A549 (cell line): ENCODE measurements around the gene TAAR9. TPM values are rescaled to one million over a fixed set of nuclear protein-coding genes. Genes with fewer than 3 reads are reported as not detected.

ENCODE experiments used
- ATAC-seq, 2 experiments: fragments of 200-7000 bp in 1 of 2; fragments of >200 bp in 1 of 2; cut with Nextera tagmentation in 1 of 2; cut with Tn5 transposase in 1 of 2; 3 replicates each; pipeline versions ENCODE4 v1.8.0 to v1.9.1; 2018 to 2020; ENCODE audit warnings: mild to moderate bottlenecking in 1 of 2, moderate library complexity in 1 of 2
- CTCF ChIA-PET: fragments of 300-600 bp; sonication (Branson Sonifier 250); formaldehyde crosslinking; extraction: SDS; loops from one replicate; lab custom pipeline; 2021; ENCODE audit warnings: antibody characterized with exemption, inconsistent platforms; lab: Yijun Ruan, JAX
- POLR2A ChIA-PET: fragments of 350-600 bp; formaldehyde crosslinking; extraction: SDS; loops from one replicate; lab custom pipeline; 2021; ENCODE audit warnings: antibody characterized with exemption, inconsistent platforms; lab: Yijun Ruan, JAX
- DNase-seq, 2 experiments: peaks; one replicate each; pipeline versions ENCODE4 v3.0.0 to v3.0.0-alpha.2; 2011 to 2016; ENCODE audit warnings: low read depth in 1 of 2, low spot score in 1 of 2
- FAIRE-seq: peaks from 2 replicates; lab custom pipeline; 2011; peaks lifted over from hg19 to GRCh38; lab: Jason Lieb, UNC
- H3K27ac ChIP-seq, 2 experiments: fragments of >200 bp; sonication (Bioruptor Twin); formaldehyde crosslinking; 3 replicates each; pipeline ENCODE4 v1.5.1; 2016 to 2017
- H3K4me1 ChIP-seq: fragments of >200 bp; sonication (Bioruptor Twin); formaldehyde crosslinking; 3 replicates; pipeline ENCODE4 v1.6.1; 2016
- H3K4me2 ChIP-seq: fragments of >200 bp; sonication (Bioruptor Twin); formaldehyde crosslinking; 3 replicates; pipeline ENCODE4 v1.6.1; 2016
- H3K4me3 ChIP-seq: fragments of >200 bp; sonication (Bioruptor Twin); formaldehyde crosslinking; 3 replicates; pipeline ENCODE4 v1.5.1; 2016
- H3K9me3 ChIP-seq: fragments of >200 bp; sonication (Bioruptor Twin); formaldehyde crosslinking; 3 replicates; pipeline ENCODE4 v1.6.1; 2016
- BHLHE40 ChIP-seq: IDR thresholded peaks from 2 replicates; pipeline ENCODE4 v1.6.1; 2012; ENCODE audit warnings: low read depth, low read length, inconsistent platforms
- CBX2 ChIP-seq: fragments of 200-600 bp; sonication (generic); IDR thresholded peaks from 2 replicates; pipeline ENCODE4 v1.6.1; 2016; ENCODE audit warnings: low read depth, mild to moderate bottlenecking, borderline replicate concordance
- CBX8 ChIP-seq: fragments of 200-600 bp; sonication (generic); IDR thresholded peaks from 2 replicates; pipeline ENCODE4 v1.6.1; 2016
- CHD4 ChIP-seq: fragments of 200-600 bp; sonication (generic); IDR thresholded peaks from 2 replicates; pipeline ENCODE4 v1.6.1; 2016; ENCODE audit warnings: antibody characterized with exemption, mild to moderate bottlenecking, borderline replicate concordance
- CTCF ChIP-seq: fragments of >200 bp; sonication (Bioruptor Twin); formaldehyde crosslinking; IDR thresholded peaks from 3 replicates; pipeline ENCODE4 v1.5.1; 2016
- ESRRA ChIP-seq: fragments of 150-350 bp; IDR thresholded peaks from 2 replicates; pipeline ENCODE4 v1.6.1; 2014; ENCODE audit warnings: mild to moderate bottlenecking, low read length, borderline replicate concordance
- FOSB ChIP-seq: fragments of 250-450 bp; sonication (Bioruptor Pico); IDR thresholded peaks from 2 replicates; pipeline ENCODE4 v1.5.0; 2020; ENCODE audit warnings: mild to moderate bottlenecking, moderate library complexity
- GATA3 ChIP-seq: IDR thresholded peaks from 2 replicates; pipeline ENCODE4 v1.6.1; 2012; ENCODE audit warnings: borderline replicate concordance
- HDAC2 ChIP-seq: fragments of 200-600 bp; sonication (generic); IDR thresholded peaks from 2 replicates; pipeline ENCODE4 v1.6.1; 2016
- HOXB13 ChIP-seq: fragments of 250-450 bp; sonication (Bioruptor Pico); IDR thresholded peaks from 2 replicates; pipeline ENCODE4 v1.5.0; 2020; ENCODE audit warnings: low read depth, mild to moderate bottlenecking, moderate library complexity
- HOXB5 ChIP-seq: fragments of 250-450 bp; sonication (Bioruptor Pico); IDR thresholded peaks from 2 replicates; pipeline ENCODE4 v1.5.0; 2020; ENCODE audit warnings: mild to moderate bottlenecking, moderate library complexity
- JUNB ChIP-seq: fragments of >200 bp; sonication (Bioruptor Twin); formaldehyde crosslinking; IDR thresholded peaks from 2 replicates; pipeline ENCODE4 v1.6.1; 2016
- KDM1A ChIP-seq: fragments of 200-600 bp; sonication (generic); IDR thresholded peaks from 2 replicates; pipeline ENCODE4 v1.6.1; 2016; ENCODE audit warnings: low read depth, mild to moderate bottlenecking
- MAFK ChIP-seq: fragments of 450-650 bp; IDR thresholded peaks from 2 replicates; pipeline ENCODE4 v1.6.1; 2014; ENCODE audit not compliant: partially characterized antibody
- NPAS2 ChIP-seq: fragments of 250-450 bp; sonication (Bioruptor Pico); IDR thresholded peaks from 2 replicates; pipeline ENCODE4 v1.8.0; 2022; ENCODE audit warnings: mild to moderate bottlenecking, moderate library complexity, borderline replicate concordance
- NR3C1 ChIP-seq: fragments of >200 bp; sonication (Bioruptor Twin); formaldehyde crosslinking; IDR thresholded peaks from 3 replicates; pipeline ENCODE4 v1.6.1; 2017
- POLR2AphosphoS2 ChIP-seq: conservative IDR thresholded peaks from 2 replicates; pipeline ENCODE4 v1.6.1; 2012; ENCODE audit warnings: low read length, improper control_type of control experiment, inconsistent platforms
- SMC3 ChIP-seq: fragments of >200 bp; sonication (Bioruptor Twin); formaldehyde crosslinking; IDR thresholded peaks from 3 replicates; pipeline ENCODE4 v1.6.1; 2018; ENCODE audit warnings: inconsistent platforms
- TFCP2L1 ChIP-seq: fragments of 250-450 bp; sonication (Bioruptor Pico); IDR thresholded peaks from 2 replicates; pipeline ENCODE4 v1.5.0; 2021; ENCODE audit warnings: mild to moderate bottlenecking
- TP53 ChIP-seq: fragments of 250-450 bp; sonication (Bioruptor Pico); IDR thresholded peaks from 2 replicates; pipeline ENCODE4 v1.5.0; 2021; ENCODE audit warnings: mild to moderate bottlenecking, moderate library complexity
- USF2 ChIP-seq: fragments of 450-650 bp; IDR thresholded peaks from 2 replicates; pipeline ENCODE4 v1.6.1; 2014; ENCODE audit warnings: antibody characterized with exemption
- ZC3H11A ChIP-seq: fragments of 450-650 bp; IDR thresholded peaks from 2 replicates; pipeline ENCODE4 v1.6.1; 2014; ENCODE audit warnings: antibody characterized with exemption, mild to moderate bottlenecking
- ZFP36 ChIP-seq: fragments of 450-650 bp; IDR thresholded peaks from 2 replicates; pipeline ENCODE4 v1.6.1; 2014; ENCODE audit warnings: borderline replicate concordance; ENCODE audit not compliant: partially characterized antibody
- ZNF302 ChIP-seq: fragments of 250-450 bp; sonication (Bioruptor Pico); IDR thresholded peaks from 2 replicates; pipeline ENCODE4 v1.9.0; 2021; ENCODE audit warnings: inconsistent platforms, mild to moderate bottlenecking, moderate library complexity
- ZSCAN20 ChIP-seq: fragments of 250-450 bp; sonication (Bioruptor Pico); IDR thresholded peaks from 2 replicates; pipeline ENCODE4 v1.8.0; 2022; ENCODE audit warnings: mild to moderate bottlenecking, moderate library complexity
- WGBS: methylation state at CpG from one replicate; pipeline ENCODE4 v1.1.6; 2017; ENCODE audit errors: missing lambda C conversion rate; 5-methylcytosine and 5-hydroxymethylcytosine counted together
- polyA plus RNA-seq, 4 experiments: library from polyadenylated mRNA; depleted of rRNA in 3 of 4; stranded (reverse); fragments of >200 nt; fragmentation: RNase III in 1 of 4; extraction: RNeasy Plus Mini Kit Qiagen cat#74134 plus additional on column Dnase treatment in 1 of 4; gene quantifications; 2 replicates in 3 of 4; 3 replicates in 1 of 4; pipeline ENCODE4 v1.2.3, GENCODE V29; 2011 to 2017
- TF ChIP-seq, protein P1 (sequence below): fragments of >200 bp; sonication (Bioruptor Twin); formaldehyde crosslinking; IDR thresholded peaks from 3 replicates; pipeline ENCODE4 v1.6.1; 2016
- TF ChIP-seq, protein P2 (sequence below): fragments of 200-600 bp; sonication (generic); IDR thresholded peaks from 2 replicates; pipeline ENCODE4 v1.6.1; 2016; ENCODE audit warnings: antibody characterized with exemption, mild to moderate bottlenecking, moderate library complexity

The TAAR9 gene
- polyA plus RNA-seq, 2 of the 4 experiments (the other 2 are of a cell fraction) = not detected

- FAIRE-seq (no peak), DNase-seq (no peak), ATAC-seq (no peak)
- WGBS = 100% methylated on average over 1 of the region's 1 CpG
- Histone ChIP-seq H3K4me1 (no peaks in the 10 kb centered on the region), H3K9me3 (no peaks in the 10 kb centered on the region), H3K4me3 (no peak overlapping the region), H3K4me2 (no peak overlapping the region), H3K27ac (no peak overlapping the region)
- no peak for TF ChIP-seq BHLHE40
- no peak for TF ChIP-seq KDM1A
- TF ChIP-seq POLR2AphosphoS2 = no peak
- TF ChIP-seq ESRRA = no peak
- TF ChIP-seq ZNF302 (CRISPR knock-in tag) = no peak
- TF ChIP-seq, protein P1, sequence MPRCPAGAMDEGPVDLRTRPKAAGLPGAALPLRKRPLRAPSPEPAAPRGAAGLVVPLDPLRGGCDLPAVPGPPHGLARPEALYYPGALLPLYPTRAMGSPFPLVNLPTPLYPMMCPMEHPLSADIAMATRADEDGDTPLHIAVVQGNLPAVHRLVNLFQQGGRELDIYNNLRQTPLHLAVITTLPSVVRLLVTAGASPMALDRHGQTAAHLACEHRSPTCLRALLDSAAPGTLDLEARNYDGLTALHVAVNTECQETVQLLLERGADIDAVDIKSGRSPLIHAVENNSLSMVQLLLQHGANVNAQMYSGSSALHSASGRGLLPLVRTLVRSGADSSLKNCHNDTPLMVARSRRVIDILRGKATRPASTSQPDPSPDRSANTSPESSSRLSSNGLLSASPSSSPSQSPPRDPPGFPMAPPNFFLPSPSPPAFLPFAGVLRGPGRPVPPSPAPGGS = no peak
- POLR2A ChIA-PET = no interaction called here
- CTCF ChIA-PET = no interaction called here
Measured at GRCh38 chr6:132505158-132505557, 32.9 kb upstream of the TAAR9 start.

DNA sequence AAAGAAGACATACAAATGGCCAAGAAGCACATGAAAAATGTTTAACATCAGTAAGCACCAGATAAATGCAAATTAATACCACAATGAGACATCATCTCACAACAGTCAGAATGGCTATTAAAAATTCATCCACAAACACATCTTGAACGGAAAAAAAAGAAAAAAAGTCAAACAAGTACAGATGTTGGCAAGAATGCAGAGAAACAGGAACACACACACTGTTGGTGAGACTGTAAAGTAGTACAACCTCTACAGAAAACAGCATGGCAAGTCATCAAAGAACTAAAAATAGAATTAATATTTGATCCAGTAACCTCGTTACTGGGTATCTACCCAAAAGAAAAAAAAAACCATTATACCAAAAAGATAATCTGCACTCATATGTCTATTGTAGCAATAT, 31.6 kb upstream of the TAAR9 start:
- DNase-seq = no peak
- no peak for FAIRE-seq
- CTCF ChIA-PET = no interaction called here
- POLR2A ChIA-PET = no interaction called here
- ATAC-seq = no peak
- TF ChIP-seq JUNB (no peak), ZC3H11A (no peak), HDAC2 (no peak), TP53 (CRISPR knock-in tag) (no peak), NPAS2 (CRISPR knock-in tag) (no peak), NR3C1 (no peak), MAFK (no peak), HOXB13 (no peak), FOSB (CRISPR knock-in tag) (no peak), ZSCAN20 (CRISPR knock-in tag) (no peak)
- Histone ChIP-seq H3K9me3 (no peaks in the 10 kb centered on the region), H3K27ac (no peak overlapping the region), H3K4me1 (peaks cover 7% of the 10 kb centered on the region), H3K4me2 (no peak overlapping the region), H3K4me3 (no peak overlapping the region)
- WGBS = 93% methylated on average over 2 of the region's 2 CpGs

DNA sequence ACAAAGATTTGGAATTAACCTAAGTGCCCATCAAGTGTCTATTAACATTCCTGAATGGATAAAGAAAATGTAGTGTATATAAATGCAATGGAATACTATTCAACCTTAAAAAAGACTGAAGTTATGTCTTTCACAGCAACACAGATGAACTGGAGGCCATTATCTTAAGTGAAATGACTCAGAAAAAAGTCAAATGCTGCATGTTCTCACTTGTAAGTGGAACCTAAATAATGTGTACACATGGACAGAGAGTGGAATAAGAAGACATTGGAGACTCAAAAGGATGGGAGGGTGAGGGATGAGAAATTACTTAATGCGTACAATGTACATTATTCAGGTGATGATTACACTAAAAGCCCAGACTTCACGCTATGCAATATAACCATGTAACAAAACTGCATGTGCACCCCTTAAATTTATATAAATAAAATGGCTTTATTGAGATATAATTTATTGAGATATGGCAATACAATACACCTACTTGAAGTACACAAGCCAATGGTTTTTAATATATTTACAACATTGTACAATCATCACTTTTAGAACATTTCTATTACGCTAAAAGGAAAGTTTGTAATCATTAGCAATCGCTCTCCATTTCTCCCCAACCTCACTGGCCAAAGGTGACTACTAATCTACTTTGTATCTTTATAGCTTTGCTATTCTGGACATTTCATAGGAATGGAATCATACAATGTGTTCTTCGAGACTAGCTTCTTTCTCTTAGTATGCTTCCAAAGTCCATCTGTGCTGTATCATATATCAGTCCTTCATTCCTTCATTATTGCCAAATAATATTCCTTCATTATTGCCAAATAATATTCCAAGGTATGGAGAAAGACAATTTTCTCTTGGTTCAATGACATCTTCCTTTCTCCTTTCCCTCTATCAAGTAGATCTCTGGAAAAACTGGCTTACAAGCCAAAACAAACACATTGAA, 30.9 kb upstream of the TAAR9 start:
- ChIA-PET POLR2A (no interaction called here), CTCF (interaction anchor here (1.0 to 1.5 kb wide), 2 partner anchors 23 to 227 kb away, joined by 3 to 4 read pairs; no protein-coding TSS in a partner anchor)
- H3K9me3 ChIP-seq = no peaks in the 10 kb centered on the region
- H3K4me2 ChIP-seq = no peak overlapping the region
- H3K27ac ChIP-seq = no peak overlapping the region
- WGBS = 90% methylated on average over 5 of the region's 5 CpGs
- no peak for ATAC-seq
- peaks cover 12% of the 10 kb centered on the region for H3K4me1 ChIP-seq
- FAIRE-seq = no peak
- DNase-seq = no peak
- H3K4me3 ChIP-seq = no peak overlapping the region
- TF ChIP-seq CTCF = no peak
- TF ChIP-seq TFCP2L1 (CRISPR knock-in tag) = no peak
- TF ChIP-seq CBX8 = no peak
- TF ChIP-seq ZSCAN20 (CRISPR knock-in tag) = no peak
- TF ChIP-seq SMC3 = no peak
- no peak for TF ChIP-seq ZFP36
- no peak for TF ChIP-seq FOSB (CRISPR knock-in tag)
- TF ChIP-seq USF2 = no peak
- no peak for TF ChIP-seq CBX2
- TF ChIP-seq GATA3 = no peak
- no peak for TF ChIP-seq CHD4
- no peak for TF ChIP-seq HOXB5 (CRISPR knock-in tag)
- TF ChIP-seq, protein P2, sequence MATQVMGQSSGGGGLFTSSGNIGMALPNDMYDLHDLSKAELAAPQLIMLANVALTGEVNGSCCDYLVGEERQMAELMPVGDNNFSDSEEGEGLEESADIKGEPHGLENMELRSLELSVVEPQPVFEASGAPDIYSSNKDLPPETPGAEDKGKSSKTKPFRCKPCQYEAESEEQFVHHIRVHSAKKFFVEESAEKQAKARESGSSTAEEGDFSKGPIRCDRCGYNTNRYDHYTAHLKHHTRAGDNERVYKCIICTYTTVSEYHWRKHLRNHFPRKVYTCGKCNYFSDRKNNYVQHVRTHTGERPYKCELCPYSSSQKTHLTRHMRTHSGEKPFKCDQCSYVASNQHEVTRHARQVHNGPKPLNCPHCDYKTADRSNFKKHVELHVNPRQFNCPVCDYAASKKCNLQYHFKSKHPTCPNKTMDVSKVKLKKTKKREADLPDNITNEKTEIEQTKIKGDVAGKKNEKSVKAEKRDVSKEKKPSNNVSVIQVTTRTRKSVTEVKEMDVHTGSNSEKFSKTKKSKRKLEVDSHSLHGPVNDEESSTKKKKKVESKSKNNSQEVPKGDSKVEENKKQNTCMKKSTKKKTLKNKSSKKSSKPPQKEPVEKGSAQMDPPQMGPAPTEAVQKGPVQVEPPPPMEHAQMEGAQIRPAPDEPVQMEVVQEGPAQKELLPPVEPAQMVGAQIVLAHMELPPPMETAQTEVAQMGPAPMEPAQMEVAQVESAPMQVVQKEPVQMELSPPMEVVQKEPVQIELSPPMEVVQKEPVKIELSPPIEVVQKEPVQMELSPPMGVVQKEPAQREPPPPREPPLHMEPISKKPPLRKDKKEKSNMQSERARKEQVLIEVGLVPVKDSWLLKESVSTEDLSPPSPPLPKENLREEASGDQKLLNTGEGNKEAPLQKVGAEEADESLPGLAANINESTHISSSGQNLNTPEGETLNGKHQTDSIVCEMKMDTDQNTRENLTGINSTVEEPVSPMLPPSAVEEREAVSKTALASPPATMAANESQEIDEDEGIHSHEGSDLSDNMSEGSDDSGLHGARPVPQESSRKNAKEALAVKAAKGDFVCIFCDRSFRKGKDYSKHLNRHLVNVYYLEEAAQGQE = no peak
